Liver (tissue), 9 donors: Measurements from ENCODE around the gene CLTA. TPM values are rescaled to one million over a fixed set of nuclear protein-coding genes. Genes with fewer than 3 reads are reported as not detected.

Source experiments
- DNase-seq: peaks from one replicate; pipeline ENCODE4 v3.0.0-alpha.2; 2017; ENCODE audit warnings: low spot score
- H3K27ac ChIP-seq, 2 donors: one replicate each; pipeline ENCODE4 v1.7.0; 2013; ENCODE audit warnings: inconsistent platforms in 2 of 2, low read length in 2 of 2, control low read depth in 1 of 2, low read depth in 1 of 2, mild to moderate bottlenecking in 1 of 2
- H3K27me3 ChIP-seq, 4 donors: one replicate each; pipeline versions ENCODE4 v1.6.1 to v1.7.0; 2013; ENCODE audit warnings: low read length in 3 of 4, inconsistent platforms in 1 of 4, mild to moderate bottlenecking in 1 of 4, moderate library complexity in 1 of 4; ENCODE audit not compliant: control insufficient read depth in 4 of 4, insufficient read depth in 4 of 4
- H3K36me3 ChIP-seq, 4 donors: one replicate each; pipeline versions ENCODE4 v1.6.1 to v1.7.0; 2013; ENCODE audit warnings: low read length in 3 of 4, mild to moderate bottlenecking in 3 of 4, low read depth in 1 of 4, moderate library complexity in 1 of 4; ENCODE audit not compliant: control insufficient read depth in 4 of 4, insufficient read depth in 3 of 4
- H3K4me1 ChIP-seq, 4 donors: one replicate each; pipeline versions ENCODE4 v1.6.1 to v1.7.0; 2013; ENCODE audit warnings: low read length in 3 of 4, mild to moderate bottlenecking in 3 of 4, moderate library complexity in 1 of 4; ENCODE audit not compliant: control insufficient read depth in 4 of 4, insufficient read depth in 4 of 4
- H3K4me3 ChIP-seq, 3 donors: one replicate each; pipeline versions ENCODE4 v1.6.1 to v1.7.0; 2013; ENCODE audit warnings: low read length in 3 of 3, control low read depth in 1 of 3, low read depth in 1 of 3, mild to moderate bottlenecking in 1 of 3
- H3K9ac ChIP-seq, 2 donors: one replicate each; pipeline ENCODE4 v1.7.0; 2013; ENCODE audit warnings: low read length in 2 of 2, mild to moderate bottlenecking in 2 of 2, moderate library complexity in 2 of 2, control low read depth in 1 of 2, low read depth in 1 of 2
- H3K9me3 ChIP-seq, 4 donors: one replicate each; pipeline versions ENCODE4 v1.6.1 to v1.7.0; 2013; ENCODE audit warnings: low read length in 3 of 4; ENCODE audit not compliant: control insufficient read depth in 4 of 4
- ATF3 ChIP-seq: IDR thresholded peaks from 2 replicates; pipeline ENCODE4 v1.6.1; 2016; ENCODE audit warnings: antibody characterized with exemption
- EGR1 ChIP-seq, 2 donors: IDR thresholded peaks; 2 replicates each; pipeline ENCODE4 v1.6.1; 2016 to 2018; ENCODE audit warnings: antibody characterized with exemption in 2 of 2, low read depth in 2 of 2
- FOXA1 ChIP-seq: IDR thresholded peaks from 2 replicates; pipeline ENCODE4 v1.6.1; 2016; ENCODE audit warnings: antibody characterized with exemption
- FOXA2 ChIP-seq: IDR thresholded peaks from 2 replicates; pipeline ENCODE4 v1.6.1; 2016; ENCODE audit warnings: antibody characterized with exemption
- HNF4A ChIP-seq, 2 donors: conservative IDR thresholded peaks; 2 replicates each; pipeline ENCODE4 v1.6.1; 2016; ENCODE audit warnings: antibody characterized with exemption in 2 of 2, mild to moderate bottlenecking in 2 of 2
- HNF4G ChIP-seq: IDR thresholded peaks from 2 replicates; pipeline ENCODE4 v1.6.1; 2016; ENCODE audit warnings: antibody characterized with exemption
- NR2F2 ChIP-seq: IDR thresholded peaks from 2 replicates; pipeline ENCODE4 v1.6.1; 2016; ENCODE audit warnings: antibody characterized with exemption
- RAD21 ChIP-seq, 2 donors: IDR thresholded peaks; 2 replicates each; pipeline ENCODE4 v1.6.1; 2016; ENCODE audit warnings: antibody characterized with exemption in 2 of 2, mild to moderate bottlenecking in 2 of 2
- RXRA ChIP-seq, 2 donors: IDR thresholded peaks; 2 replicates each; pipeline ENCODE4 v1.6.1; 2017 to 2018; ENCODE audit warnings: antibody characterized with exemption in 2 of 2, mild to moderate bottlenecking in 1 of 2
- SP1 ChIP-seq: IDR thresholded peaks from 2 replicates; pipeline ENCODE4 v1.6.1; 2018; ENCODE audit warnings: antibody characterized with exemption, mild to moderate bottlenecking
- TAF1 ChIP-seq: conservative IDR thresholded peaks from 2 replicates; pipeline ENCODE4 v1.6.1; 2016; ENCODE audit warnings: antibody characterized with exemption, mild to moderate bottlenecking
- YY1 ChIP-seq: IDR thresholded peaks from 2 replicates; pipeline ENCODE4 v1.6.1; 2016; ENCODE audit warnings: antibody characterized with exemption, mild to moderate bottlenecking
- ZBTB33 ChIP-seq: IDR thresholded peaks from 2 replicates; pipeline ENCODE4 v1.6.1; 2016; ENCODE audit warnings: antibody characterized with exemption
- WGBS: extraction: QIAGEN DNeasy Blood & Tissue Kit; methylation state at CpG from one replicate; pipeline ENCODE4 v1.1.7; 2013; 5-methylcytosine and 5-hydroxymethylcytosine counted together
- polyA plus RNA-seq, 2 donors: library from polyadenylated mRNA; stranded (reverse) in 1 of 2; unstranded in 1 of 2; fragments of 200-250 nt in 1 of 2; fragments of >200 nt in 1 of 2; fragmentation: Nextera tagmentation in 1 of 2; extraction: Ambion mirVana in 1 of 2; gene quantifications; one replicate each; pipeline versions ENCODE4 v1.2.1 to v1.2.3, GENCODE V29; 2013 to 2015
- total RNA-seq, 2 donors: library from RNA; depleted of rRNA; stranded (reverse); fragments of >200 nt; gene quantifications; one replicate each; pipeline ENCODE4 v1.2.3, GENCODE V29; 2014
- donor health status: healthy.
- donor health status: healthy.
- donor health status: healthy.
- donor health status: healthy.
- donor health status: healthy.

Gene CLTA
- total and polyA plus RNA-seq, 4 donors = 48.4 to 102 (median 74.6) TPM

GRCh38 chr9:36142510-36143244 lies 48.0 kb upstream of the CLTA start:
- no peaks in the 10 kb centered on the region for H3K27me3 ChIP-seq
- H3K4me1 ChIP-seq = peaks cover 0 to 12% (median 6%) of the 10 kb centered on the region in 4 donors
- no peaks in the 10 kb centered on the region for H3K36me3 ChIP-seq
- peaks cover 0 to 6% (median 3%) of the 10 kb centered on the region in 4 donors for H3K9me3 ChIP-seq
- TF ChIP-seq FOXA1 (no peak), FOXA2 (no peak), RXRA (IDR thresholded peaks at IDR 0.05) (peak in 1 of 2 donors; percentile 21), SP1 (peak; percentile 61)
- DNase-seq = peak; percentile 73
- H3K9ac ChIP-seq = peak overlapping the region in 1 of 2 donors; percentile 66
- H3K27ac ChIP-seq = peak overlapping the region; percentile 80 to 83
- 38% methylated on average over 12 of the region's 12 CpGs for WGBS
- H3K4me3 ChIP-seq = peak overlapping the region in 2 of 3 donors; percentile 24 to 25

DNA sequence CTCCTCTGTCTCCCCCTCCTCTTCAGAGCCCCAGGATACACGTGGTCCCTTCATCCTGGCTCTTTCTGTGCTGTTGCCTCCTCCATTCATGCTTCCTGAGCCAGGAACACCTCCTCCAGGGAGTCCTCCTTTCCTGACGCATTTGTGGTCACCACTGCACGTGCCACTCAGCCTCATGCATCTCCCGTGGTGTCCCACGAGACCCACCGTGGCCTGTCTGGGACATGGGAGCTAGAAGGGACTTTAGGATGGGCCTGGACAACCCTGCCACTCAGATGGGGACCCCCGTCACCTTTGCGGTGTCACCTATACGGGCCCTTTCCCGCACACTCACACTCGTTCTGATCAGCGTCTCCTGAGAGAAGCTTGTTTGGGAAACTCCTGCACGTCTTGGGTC lies 47.5 kb upstream of the CLTA start:
- DNase-seq = no peak
- Histone ChIP-seq H3K27ac (peak overlapping the region; percentile 80 to 83), H3K9ac (peak overlapping the region in 1 of 2 donors; percentile 66), H3K36me3 (no peaks in the 10 kb centered on the region), H3K9me3 (peaks cover 0 to 6% (median 3%) of the 10 kb centered on the region in 4 donors), H3K27me3 (no peaks in the 10 kb centered on the region), H3K4me3 (peak overlapping the region in 1 of 3 donors; percentile 25), H3K4me1 (peaks cover 0 to 12% (median 6%) of the 10 kb centered on the region in 4 donors)
- 80% methylated on average over 13 of the region's 13 CpGs for WGBS
- no peak for TF ChIP-seq HNF4G
- no peak for TF ChIP-seq YY1
- TF ChIP-seq NR2F2 = no peak

- no peak for TF ChIP-seq TAF1
- TF ChIP-seq HNF4A (conservative IDR thresholded peaks at IDR 0.05) = no peak
- no peak for TF ChIP-seq HNF4G
- no peak for TF ChIP-seq FOXA1
- no peak for TF ChIP-seq ZBTB33
- no peak for TF ChIP-seq EGR1 (IDR thresholded peaks at IDR 0.05; ENCODE audit: low read depth in 2 of 2)
- TF ChIP-seq ATF3 = no peak
- no peak for TF ChIP-seq RAD21 (IDR thresholded peaks at IDR 0.05)
- TF ChIP-seq RXRA (IDR thresholded peaks at IDR 0.05) = no peak
- peaks cover 0 to 6% (median 3%) of the 10 kb centered on the region in 4 donors for H3K9me3 ChIP-seq
- 84% methylated on average over 12 of the region's 12 CpGs for WGBS
- DNase-seq = no peak
- H3K36me3 ChIP-seq = no peaks in the 10 kb centered on the region
- no peaks in the 10 kb centered on the region for H3K27me3 ChIP-seq
- no peak overlapping the region for H3K9ac ChIP-seq
- peak overlapping the region in 1 of 2 donors; percentile 54 for H3K27ac ChIP-seq
- H3K4me3 ChIP-seq = no peak overlapping the region
- H3K4me1 ChIP-seq = peaks cover 0 to 12% (median 7%) of the 10 kb centered on the region in 4 donors
Measured at GRCh38 chr9:36144309-36145232, 46.1 kb upstream of the CLTA start.
